GM21737 (cell line): ENCODE results near the gene LRRC63.
"Not testable (repeated sequence)": the region's sequence is repeated elsewhere in the genome, so short reads cannot be mapped to it uniquely, and the experiment has no call there.

Source experiments
- ATAC-seq: cut with Tn5 transposase; IDR thresholded peaks from one replicate; pipeline ENCODE4 v1.9.1; 2021; ENCODE audit warnings: mild to moderate bottlenecking, moderate library complexity; ENCODE audit not compliant: unreplicated experiment

The LRRC63 gene

GRCh38 chr13:46235286-46235685 lies 23.6 kb downstream of the LRRC63 start:
- ATAC-seq, result no peak

GRCh38 chr13:46265292-46265691 lies 53.6 kb downstream of the LRRC63 start:
- no peak for ATAC-seq

DNA sequence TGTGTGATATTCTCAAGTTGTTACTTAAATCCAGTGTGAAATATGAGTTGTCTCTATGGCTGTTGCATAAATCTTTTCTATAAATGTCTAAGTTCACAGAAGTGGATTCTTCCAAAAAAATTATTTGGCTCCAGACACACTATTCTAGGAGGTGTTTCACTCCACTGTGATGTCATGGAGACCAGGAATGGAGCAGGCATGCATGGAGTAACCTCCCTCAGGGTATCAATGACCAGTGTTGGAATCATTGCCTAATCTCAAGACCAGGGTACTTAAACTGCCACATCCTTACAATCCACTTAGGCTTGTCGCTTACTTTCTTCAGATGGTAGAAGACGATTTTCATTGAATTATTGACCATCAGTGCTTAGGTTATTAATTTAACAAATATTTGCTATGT lies 55.4 kb downstream of the LRRC63 start:
- no peak for ATAC-seq

GRCh38 chr13:46270416-46270815 lies 58.7 kb downstream of the LRRC63 start:
- no peak for ATAC-seq

DNA sequence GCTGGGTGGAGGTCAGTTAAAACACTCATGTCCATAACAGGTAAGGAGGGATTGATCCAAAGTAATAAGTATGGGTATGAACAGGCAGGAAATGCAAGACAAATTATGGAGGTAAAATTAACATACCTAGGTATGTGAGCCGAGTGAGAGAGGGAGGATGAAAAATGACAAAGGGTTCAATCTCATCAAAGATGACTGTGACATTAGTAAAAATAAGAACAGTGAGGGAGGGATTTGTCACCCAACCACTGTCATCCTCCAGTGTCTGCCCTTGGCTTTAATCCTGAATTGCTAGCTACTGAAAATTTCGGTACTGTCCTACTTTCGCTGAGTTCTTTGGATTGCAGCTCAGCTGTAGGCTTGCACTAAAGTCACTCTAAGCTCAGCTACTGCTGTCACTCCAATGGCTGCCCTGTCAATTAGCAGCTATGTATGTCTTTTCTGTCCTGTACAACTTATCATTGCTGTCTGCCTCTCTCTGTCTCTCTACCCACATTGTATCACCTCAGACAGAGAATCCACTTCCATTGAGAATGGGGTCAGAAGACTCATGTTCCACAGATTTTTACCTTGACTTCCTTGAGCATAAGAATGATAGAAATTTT lies 62.5 kb downstream of the LRRC63 start:
- ATAC-seq, result no peak

GRCh38 chr13:46278474-46278873 lies 66.7 kb downstream of the LRRC63 start:
- no peak for ATAC-seq

DNA sequence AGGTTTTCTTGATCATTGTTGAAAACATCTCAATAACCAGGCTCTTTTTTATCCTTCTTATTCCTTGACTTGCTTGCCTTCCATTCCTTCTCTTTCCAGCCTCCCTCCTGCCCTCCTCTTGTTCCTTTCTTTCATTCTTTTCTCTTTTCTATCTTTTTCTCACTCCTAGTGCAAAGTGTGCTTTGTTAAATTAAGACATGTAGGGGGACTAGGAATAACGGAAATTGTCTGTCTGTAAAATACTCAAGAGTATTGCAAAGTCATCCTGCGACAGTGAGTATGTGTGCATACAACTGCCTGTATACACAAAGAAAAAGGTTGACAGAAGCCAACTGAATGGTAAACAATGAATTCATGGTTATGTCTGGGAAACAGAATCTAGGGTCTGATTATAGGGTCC lies 70.1 kb downstream of the LRRC63 start:
- ATAC-seq, result no peak

- ATAC-seq, result not testable (repeated sequence)
These were observed 72.4 kb downstream of the LRRC63 start for GRCh38 chr13:46283912-46284824.

- no peak for ATAC-seq
These were observed 75.2 kb downstream of the LRRC63 start for GRCh38 chr13:46286972-46287371.

GRCh38 chr13:46288570-46289259 lies 77.0 kb downstream of the LRRC63 start:
- no peak for ATAC-seq

DNA sequence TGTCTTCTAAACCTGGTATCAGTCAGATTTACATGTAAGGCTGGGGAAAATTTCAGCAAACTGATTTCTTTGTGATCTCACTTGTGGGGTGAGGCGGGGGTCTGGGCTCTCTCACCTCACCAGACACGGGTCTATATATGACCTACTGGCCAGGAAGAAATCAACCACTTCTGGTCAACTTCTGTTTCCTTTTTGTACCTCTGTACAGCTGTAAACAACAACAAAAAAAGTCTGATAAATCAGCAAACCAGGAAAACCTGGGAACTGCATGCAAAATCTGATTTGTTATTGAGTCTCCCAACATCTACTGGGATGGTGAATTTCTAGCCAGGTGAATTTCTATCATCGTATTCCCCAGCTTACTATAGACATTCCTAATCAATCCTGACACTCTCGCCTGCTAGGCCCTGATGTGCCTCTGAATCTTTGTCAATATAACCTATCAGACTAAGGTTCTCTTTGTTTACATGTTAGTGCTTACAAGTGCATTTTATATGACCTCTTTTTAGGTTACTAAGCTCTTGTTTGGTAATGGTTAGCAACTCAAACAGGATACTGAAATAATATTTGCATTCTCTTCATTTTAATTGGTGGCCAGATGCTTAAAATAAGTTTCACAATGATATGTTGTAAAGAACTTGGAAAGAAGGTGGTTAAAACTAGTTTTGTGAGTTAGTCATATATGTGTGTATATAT lies 77.7 kb downstream of the LRRC63 start:
- ATAC-seq, result no peak

GRCh38 chr13:46290434-46290833 lies 78.7 kb downstream of the LRRC63 start:
- ATAC-seq, result no peak

DNA sequence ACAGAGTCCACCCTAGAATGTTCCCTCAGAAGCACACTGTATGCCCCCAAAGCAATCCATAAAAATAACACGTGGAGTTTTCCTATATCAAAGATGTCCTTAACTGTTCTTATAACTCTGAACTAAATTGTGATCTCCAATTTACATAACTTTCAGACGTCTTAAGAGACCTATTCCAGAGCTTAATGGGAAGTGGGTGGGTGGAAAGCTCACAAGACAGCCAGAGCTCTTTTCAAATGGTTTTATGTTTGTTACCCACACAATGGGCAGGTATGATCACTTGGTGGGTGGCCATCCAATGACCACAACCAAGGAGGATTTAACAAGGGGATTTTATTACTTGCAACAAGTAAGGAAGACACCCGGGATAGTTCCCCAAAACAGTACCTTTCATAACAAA lies 81.7 kb downstream of the LRRC63 start:
- no peak for ATAC-seq

- no peak for ATAC-seq
These were observed 83.9 kb downstream of the LRRC63 start for GRCh38 chr13:46295491-46296114.

DNA sequence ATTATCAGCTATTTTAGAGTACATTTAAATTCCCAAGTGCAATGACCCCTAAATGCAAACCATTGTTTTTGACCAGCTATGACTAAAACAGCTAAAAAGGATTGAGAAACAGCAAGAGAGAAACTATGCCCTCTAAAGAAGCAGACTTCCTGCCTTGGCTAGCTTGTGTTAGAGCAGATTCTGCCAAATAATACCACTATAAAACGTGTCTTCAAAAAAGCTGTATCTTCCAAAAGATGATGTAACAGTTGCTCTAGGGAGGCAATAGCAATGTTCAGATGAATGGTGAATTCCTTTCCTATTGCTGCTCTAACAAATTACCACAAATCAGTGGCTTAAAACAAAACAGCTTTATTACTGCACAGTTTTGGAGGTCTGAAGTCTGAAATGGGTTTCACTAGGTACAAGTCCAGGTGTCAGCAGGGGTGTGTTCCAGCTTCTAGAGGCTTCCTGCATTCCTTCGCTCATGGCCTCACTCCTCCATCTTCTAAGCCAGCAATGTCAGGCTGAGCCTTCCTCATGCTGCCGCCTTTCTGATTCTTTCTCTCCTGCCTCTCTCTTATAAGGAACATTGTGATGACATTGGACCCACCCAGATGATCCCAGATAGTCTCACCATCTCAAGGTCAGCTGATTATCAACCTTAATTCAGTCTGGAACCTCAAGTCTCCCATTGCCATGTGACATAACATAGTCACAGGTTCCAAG lies 84.5 kb downstream of the LRRC63 start:
- no peak for ATAC-seq

- no peak for ATAC-seq
These were observed 85.2 kb downstream of the LRRC63 start for GRCh38 chr13:46296921-46297320.

DNA sequence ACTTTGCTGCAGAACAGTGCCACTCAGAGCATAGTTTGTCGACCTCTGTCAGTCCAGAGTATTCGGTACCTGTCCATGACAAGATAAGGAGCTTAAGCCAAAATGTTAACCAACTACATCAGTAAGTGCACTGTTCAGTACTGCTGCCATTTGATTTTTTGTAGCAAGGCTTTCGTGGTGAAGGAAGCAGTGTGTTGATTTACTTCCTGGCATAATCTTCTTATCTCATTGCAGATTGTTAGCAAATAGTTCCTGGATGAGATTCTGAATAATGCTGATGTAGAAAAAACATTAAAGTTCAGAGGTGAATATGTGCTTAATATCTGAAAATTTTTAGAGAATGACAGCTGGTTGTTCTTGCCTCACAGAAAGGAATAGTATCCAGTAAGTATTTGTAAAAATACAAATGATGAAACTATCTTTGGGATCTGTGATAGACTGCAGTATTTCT lies 85.7 kb downstream of the LRRC63 start:
- ATAC-seq, result no peak

DNA sequence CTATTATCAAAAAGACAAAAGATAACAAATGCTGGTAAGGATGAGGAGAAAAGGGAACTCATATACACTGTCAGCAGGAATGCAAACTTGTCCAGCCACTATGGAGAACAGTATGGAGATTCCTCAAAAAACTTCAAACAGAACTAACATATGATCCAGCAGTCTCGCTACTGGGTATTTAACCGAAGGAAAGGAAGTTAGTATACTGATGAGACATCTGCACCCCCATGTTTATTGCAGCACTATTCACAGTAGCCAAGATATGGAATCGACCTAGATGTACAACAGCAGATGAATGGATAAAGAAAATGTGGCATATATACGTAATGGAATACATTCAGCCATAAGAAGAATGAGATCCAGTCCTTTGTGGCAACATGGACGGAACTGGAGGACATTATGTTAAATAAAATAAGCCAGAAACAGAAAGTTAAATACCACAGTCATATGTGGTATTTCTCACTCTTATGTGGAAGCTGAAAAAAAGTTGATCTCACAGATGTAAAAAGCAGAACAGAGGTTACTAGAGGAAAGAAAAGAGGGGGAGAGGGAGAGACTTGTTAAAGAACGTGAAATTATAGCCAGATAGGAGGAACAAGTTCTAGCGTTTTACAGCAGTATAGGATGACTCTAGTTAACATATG lies 92.1 kb downstream of the LRRC63 start:
- no peak for ATAC-seq

DNA sequence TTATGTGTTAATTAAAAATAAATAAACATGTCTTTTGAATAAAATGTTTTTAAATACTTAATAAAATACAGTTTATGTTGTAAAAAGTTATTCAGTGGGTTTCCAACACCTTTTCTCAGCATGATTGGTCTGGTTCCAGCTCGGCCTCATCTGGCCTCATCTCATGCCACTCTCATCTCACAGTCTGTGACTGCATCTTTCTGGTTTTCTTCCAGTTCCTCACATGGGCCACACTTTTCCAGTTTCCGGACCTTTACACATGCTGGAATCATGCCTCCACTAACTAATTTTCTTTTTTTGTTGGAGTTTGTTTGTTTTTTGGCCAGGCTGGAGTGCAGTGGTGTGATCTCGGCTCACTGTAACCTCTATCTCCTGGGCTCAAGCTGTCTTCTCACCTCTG lies 92.8 kb downstream of the LRRC63 start:
- ATAC-seq, result no peak

DNA sequence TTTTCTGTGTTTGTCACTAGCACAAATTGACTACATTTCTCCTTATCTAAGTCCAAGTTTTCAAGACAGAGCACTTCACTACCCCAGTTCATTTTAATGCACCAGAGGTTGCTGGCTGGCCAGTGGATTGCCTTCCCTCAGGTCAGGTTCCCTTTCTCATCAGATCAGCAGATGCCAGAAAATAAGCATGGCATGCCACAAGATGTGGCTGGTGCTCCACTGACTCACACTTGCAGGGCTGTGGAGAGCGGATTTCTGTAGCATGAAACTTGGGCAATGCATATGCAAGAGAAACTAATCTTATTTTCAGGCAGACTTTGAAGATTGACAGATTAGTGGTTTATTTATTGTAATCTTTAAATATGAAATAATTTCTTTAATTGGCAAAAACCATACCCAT lies 95.8 kb downstream of the LRRC63 start:
- ATAC-seq, result no peak
